NCI-H2107 (cell line): ENCODE data around the gene OR14A16.

Experiments
- DNase-seq: peaks from one replicate; lab custom pipeline; 2025; lab: John Stamatoyannopoulos, UW

OR14A16 gene, protein sequence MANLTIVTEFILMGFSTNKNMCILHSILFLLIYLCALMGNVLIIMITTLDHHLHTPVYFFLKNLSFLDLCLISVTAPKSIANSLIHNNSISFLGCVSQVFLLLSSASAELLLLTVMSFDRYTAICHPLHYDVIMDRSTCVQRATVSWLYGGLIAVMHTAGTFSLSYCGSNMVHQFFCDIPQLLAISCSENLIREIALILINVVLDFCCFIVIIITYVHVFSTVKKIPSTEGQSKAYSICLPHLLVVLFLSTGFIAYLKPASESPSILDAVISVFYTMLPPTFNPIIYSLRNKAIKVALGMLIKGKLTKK

DNA sequence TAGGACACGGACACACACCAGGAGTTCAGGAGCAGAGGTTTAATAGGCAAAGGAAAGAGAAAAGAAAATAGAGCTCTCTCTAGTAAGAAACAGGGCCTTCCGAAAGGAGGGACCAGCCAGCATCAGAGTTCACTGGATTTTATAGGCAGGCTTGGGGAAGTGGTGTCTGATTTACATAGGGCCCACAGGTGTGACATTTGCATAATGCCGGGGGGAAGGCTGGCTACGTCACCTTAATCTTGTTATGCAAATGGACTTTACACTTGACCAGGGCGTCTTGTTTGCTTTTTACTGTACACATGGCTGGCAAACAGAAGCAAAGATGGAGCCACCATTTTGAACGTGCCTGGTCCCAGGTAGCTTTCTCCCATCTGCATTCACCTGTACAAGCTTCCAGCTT, at the start of gene OR14A16:
Gene OR14A16, minus strand, starts transcription at position 97 of the 400 bp plus-strand sequence. CDS start 8,390 bp downstream, outside the sequence.
- DNase-seq = no peak

DNA sequence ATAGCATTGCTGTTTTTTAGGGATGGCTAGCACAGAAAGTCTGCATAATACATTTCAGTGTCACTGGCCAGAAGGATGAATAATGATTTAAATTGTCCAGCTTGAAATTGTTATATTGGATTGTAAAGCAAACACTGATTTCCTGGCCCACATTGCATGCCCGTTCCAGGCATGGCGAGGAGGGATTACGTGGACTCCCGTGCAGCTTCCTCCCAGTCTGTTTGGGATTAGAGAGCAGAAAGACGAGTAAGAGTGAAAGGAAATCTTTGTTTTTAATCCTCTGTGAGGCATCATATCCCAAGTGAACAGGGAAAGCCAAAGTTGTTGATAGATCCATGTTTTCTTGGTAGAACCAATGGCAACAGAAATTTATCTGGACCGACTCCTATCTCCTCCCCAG, 41.5 kb upstream of the OR14A16 start:
- DNase-seq = no peak

DNA sequence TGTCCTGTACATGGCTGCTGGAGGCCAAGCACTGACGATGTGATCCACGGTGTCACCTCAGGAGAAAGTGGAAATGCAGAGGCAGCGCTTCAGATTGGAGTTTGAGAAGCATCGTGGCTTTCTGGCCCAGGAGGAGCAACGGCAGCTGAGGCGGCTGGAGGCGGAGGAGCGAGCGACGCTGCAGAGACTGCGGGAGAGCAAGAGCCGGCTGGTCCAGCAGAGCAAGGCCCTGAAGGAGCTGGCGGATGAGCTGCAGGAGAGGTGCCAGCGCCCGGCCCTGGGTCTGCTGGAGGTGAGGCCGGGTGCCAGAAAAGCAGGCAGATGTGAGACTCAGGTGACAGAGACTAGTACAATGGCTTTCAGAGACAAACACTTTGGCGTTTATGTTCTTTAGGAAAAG, 40.7 kb upstream of the OR14A16 start:
- no peak for DNase-seq

DNA sequence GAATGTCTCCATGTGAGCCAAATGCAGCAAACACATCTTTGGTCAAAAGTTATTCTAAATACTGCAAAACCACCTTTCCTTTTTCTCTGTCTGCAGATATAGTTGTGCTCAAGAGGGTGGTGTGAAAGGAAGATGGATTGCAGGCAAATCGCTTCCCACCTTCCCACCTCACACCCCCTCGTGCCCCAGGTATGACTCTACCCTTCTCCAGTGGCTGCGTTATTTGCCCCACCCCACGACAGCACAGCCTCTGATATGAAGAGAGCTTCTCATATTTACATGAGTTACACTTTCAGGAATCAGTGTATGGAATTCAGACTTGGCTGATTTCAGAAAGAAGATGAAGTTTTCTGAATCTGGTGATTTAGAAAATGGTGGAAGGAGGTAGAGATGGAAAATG, 38.8 kb upstream of the OR14A16 start:
- no peak for DNase-seq

DNA sequence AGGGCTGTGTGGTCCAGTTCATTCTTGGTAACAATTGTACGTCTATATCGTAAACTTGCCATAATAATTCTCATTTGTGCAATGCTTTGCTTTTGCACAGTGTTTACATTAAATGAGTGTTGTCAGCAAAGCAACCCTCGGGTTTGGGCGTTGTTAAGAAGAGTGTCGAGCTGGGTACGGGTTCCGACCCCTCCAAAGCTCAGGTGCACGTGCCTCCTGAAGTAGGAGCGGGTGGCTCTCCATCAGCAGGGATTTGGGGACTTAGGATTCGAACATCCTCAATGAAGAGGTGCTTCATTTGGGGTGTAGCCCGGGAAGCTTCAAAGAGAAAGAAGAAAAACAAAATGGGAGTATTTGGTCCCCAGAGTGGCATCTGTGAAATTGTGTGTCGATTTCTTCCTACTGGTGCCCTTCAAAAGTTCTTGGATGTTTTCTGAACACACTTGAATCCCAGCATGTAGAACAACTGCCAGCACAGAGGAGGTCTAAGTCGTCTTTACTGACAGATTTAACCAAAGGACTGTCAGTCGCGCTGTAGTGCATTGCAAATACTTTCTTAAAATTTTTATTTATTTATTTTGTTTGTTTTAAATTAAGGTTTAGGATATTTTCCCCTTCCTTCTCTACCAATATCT, 34.2 kb upstream of the OR14A16 start:
- DNase-seq = no peak

DNA sequence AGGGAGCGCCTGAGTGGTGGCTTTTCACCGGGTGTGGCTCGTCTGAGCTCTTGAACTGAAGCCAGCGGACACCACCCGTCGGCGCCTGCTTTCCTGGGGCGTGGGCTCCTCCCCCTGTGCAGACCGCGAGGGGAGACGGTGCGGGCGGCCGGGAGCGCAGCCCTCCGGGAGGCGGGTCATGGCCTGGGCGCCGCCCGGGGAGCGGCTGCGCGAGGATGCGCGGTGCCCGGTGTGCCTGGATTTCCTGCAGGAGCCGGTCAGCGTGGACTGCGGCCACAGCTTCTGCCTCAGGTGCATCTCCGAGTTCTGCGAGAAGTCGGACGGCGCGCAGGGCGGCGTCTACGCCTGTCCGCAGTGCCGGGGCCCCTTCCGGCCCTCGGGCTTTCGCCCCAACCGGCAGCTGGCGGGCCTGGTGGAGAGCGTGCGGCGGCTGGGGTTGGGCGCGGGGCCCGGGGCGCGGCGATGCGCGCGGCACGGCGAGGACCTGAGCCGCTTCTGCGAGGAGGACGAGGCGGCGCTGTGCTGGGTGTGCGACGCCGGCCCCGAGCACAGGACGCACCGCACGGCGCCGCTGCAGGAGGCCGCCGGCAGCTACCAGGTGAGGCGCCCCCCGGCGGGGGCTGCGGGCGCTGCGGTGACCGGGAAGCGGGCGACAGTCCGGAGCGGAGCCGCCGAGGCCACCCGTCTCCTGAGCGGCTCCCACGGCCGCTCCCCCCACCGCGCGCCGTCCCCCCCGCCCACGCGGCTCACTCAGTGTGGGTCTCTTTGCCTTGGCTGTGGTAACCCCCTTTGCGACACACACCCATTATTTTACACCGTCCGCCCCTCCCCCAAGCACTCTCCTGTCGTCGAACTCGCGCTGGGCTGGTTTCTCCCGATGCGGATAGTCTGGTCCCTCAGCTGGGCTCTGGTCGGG, 33.4 kb upstream of the OR14A16 start, which contains the start of gene TRIM58:
Gene TRIM58, plus strand, starts transcription at position 119 of the 916 bp plus-strand sequence. Its CDS starts 60 bp downstream, at position 179.
- DNase-seq = no peak

DNA sequence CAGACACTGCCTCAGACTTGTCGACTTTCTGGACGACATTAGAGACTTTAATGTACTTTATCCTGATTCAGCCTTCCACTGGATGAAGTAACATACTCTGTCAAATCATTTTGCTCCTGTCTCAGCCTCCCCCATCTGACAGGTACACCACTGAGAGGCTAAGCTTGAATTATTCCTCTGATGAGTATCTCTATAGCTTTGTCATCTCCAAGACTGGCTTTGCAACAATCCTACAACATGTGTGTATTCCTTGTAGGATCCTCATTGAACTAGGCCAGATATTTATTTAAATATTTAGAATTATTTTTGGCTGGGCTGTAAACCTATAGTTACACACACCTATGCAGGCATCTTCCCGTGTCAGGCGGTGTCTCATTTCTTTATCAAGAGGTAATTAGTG, 32.0 kb upstream of the OR14A16 start:
- no peak for DNase-seq

DNA sequence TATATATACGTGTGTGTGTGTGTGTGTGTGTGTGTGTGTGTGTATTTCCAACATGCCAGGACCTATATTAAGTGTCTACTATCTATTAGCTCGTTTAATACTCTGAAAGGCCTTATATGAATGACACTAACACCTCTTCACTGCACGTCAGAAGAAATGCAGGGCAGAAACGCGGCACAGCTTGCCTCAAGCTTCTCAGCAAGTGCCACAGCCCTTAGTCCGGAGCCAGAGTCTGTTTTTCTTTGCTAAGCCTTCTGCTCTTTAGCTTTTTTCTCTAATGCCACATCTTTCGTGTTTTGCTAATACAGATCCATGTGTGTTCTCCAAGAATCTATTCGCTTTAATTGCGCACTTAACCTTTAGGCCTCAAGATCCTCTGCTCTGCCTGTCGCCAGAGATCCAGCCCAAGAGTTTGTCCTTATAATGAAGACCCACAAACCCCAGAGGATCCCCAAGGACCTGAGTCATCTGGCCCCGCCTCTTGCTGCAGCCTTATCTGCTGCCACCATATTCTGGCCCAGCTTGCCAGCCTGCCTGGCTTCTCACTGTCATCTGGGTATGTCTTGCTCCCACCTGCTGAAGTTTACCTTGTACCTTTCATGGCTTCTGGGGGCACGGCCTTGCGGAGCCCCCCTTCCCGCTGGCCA, 31.1 kb upstream of the OR14A16 start:
- DNase-seq = no peak

DNA sequence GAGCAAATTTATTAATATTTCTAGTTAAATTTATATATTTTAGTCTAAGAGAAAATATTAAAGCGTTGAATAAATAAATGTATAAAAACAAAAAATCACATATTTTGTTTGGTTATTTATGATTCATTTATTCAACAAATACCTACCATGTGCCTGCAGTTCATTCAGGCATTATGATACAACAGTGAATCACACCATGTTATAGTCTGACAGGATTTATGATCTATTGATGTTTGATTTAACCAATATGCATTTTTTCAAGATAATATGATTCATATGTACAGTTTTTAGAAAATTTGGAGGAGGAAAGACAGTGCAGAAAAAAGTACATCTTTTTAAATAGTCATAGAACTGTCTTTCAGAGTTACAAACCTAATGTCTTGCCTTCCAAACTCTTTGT, 25.7 kb upstream of the OR14A16 start:
- DNase-seq = no peak

DNA sequence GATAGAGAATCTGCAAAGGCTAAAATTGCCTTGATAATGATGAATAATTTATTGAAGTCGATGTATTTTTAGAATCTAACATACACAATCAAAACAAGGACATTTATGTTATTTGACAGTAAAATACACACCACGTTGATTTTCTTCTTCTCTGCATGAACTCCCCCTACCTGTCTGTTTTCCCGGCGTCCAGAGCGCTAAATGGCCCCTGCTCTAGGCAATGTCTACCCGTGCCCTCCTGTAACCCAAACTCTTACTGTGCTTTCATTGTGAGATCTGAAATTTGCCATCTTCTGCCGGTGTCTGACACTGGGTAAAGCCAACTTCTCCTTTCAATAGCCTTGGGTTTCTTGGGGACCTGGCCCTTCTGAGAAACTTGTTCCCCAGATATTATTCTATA, 24.4 kb upstream of the OR14A16 start:
- no peak for DNase-seq

DNA sequence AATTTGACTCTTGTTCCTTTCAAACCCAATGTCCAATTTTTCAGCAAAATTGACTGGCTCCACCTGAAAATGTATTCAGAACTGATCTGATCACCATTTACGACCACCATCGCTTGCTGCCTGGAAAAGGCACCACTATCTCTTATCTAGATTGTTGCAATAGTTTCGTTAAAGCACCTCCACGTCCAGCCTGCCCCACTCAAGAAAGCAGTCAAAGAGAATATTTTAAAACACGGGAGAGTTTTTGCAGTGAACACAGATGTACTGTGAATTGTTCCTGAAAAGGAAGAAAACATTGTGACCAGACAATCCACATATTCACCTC, 21.7 kb upstream of the OR14A16 start:
- DNase-seq = no peak

DNA sequence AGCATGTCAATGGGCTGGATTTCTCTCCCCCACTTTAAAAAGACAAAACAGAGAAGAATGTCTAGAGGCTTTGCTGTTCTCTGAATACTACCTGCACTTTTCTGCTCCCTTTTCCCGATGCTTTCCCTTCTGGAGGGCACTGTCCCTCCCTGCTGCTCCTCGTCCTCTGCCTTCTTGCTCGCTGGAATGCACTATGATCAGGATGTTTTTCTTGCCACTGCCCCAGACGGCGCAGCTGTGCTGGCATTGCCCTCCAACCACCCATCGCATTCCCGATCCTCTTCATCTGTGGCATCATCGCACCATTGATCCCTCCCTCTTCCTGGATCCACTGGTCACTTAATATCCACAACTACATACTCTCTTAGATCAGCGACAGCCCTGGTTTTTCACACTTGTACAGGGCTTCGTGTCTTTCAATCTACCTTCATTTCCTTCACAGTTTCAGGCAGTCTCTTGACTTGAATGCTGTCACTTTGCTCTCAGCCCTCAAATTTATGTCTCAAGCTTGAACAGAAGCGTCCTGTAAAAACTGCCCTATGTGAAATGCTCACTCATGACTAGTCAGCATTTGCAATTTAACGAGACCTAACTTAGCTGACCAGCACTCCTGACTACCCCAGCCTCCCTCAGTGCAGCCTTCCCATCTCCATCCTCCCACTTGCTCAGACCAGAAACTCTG, 21.2 kb upstream of the OR14A16 start:
- no peak for DNase-seq

DNA sequence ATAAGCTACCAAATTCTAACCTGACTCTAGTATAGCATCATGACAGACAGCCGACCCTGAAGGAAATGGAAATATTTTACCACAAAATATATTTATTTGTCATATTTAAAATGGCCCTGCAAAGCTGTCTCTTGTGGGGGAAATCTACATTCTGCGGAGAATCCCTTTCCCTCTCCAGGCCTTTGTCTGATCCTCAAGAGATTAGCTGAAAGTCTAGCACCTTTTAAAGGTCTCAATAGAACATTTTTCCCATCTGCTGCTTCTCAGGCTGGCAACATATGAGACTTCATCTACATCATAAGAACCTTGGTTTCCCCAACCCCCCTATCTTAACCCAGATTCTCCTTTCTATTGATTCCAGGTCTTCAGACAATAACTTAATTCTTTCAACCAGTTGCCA, 19.5 kb upstream of the OR14A16 start:
- DNase-seq = no peak

DNA sequence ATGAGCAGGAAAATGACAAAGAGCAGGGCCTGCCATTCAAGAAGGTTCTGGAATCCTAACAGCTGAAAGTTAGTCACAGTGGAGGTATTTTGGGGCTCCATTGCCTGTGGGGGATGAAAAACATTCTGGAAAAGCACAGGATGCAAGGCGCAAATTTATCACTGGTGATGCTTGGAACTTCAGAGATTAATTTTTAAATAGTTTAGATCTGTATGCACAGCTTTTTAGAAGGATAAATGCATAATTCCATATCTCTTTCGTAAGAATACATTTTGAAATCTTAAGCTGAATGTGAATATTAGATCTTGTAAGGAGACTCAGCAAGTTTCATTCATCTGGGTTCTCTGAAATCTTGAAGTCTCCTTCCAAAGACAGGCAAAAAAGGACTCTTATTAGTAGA, 17.9 kb upstream of the OR14A16 start, which contains the start of gene OR11L1:
Gene OR11L1, minus strand, starts transcription at position 101 of the 400 bp plus-strand sequence. Its CDS starts 0 bp downstream, at position 101.
- DNase-seq = no peak

DNA sequence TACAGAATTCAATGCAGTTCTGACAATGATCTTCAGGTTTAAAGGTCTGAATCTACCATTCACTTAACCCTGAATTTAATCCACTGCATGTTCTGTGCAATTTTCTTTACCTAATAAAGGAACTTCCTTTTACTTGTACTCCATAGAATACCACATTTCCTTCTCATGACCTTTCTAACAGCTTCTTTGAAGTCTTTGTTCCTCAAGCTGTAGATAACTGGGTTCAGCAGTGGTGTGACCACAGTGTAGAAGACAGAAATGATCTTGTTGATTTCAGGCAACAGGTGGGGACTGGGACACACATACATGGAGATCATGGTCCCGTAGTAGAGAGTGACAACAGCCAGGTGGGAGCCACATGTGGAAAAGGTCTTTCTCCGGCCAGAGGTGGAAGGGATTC, 16.9 kb upstream of the OR14A16 start:
- DNase-seq = no peak

DNA sequence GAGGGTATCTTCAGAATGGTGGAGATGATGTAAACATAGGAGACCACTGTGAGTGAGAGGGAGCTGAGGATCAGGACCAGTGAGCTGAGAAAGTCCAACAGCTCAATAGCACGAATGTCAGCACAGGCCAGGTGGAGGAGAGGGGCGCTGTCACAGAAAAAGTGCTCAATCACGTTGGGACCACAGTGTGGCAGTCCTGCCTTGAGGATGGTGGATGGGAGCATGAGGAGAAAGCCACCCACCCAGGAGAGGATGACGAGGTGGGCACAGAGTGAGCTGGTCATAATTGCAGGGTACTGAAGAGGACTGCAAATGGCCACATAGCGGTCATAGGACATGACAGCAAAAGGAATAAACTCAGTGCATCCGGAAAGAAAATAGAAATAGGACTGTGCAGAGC, 9.7 kb upstream of the OR14A16 start:
- DNase-seq = no peak

DNA sequence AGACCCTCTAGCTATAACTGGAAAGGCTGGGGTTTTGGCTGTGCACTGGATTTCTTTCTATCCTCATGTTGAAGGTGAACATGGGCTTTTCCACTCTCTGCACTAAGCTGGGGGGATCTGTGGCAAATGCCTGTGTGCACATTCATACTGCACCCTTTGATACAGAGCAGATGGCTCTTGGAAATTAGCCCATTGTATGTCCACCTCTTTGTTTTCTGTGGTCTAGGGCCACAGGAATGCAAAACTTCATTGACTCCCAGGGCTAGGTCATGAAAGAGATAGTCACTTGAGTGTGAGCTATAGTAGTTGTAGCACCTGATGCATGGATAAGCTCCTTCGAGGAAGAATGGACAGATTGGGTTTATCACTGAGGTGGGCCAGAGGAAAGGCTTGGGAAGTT, 5.7 kb upstream of the OR14A16 start:
- DNase-seq = no peak

DNA sequence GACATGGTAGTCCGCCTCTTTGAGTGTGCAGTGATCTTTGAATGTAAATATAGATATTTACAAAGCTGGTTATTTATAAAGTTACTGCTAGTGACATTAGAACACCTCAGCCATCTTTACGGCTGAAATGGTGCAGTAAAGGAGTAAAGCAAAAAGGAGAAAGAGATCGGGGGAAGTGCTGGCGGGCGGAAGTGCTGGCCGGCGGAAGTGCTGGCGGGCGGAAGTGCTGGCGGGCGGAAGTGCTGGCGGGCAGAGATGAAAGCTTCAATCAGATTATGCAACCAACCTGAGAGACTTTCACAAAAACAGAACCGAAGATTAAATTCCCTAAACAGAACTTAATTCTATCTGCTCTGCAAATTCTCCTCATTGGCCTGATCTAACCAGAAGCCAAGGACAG, 1.4 kb upstream of the OR14A16 start:
- no peak for DNase-seq

DNA sequence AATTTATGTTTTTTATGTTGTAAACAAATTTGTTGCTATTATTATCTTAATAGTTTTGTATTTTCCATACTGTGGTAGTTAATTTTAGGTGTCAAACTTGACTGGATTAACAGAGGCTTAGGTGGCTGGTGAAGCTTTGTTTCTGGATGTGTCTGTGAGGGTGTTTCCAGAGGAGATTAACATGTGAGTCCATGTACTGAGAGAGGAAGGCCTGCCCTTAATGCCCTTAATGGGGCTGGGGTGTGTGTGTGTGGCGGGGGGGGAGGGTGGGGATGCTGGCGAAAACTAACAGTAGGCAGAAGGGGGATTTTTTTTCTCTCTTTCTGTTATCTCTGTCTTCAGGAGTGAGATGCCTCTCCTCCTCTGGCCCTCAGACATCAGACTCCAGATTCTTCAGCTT, 1.9 kb downstream of the OR14A16 start:
- DNase-seq = no peak

DNA sequence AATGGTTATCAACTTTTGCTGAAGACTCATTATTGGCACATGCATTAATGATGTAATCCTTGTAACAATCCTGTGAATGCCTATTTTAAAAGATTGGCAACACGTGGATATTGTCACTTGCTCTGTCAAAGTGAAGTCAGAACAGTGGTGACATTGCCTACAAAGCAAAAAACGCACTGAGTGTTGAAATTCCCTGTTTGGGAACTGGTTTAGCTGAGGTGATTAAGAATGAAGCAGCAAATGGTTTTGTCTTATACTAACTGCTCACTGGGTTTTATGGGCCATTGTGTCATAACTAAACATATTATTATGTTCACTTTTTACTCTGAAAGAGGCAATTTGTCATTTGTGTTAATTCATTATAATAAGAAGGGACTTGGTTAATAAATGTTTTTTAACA, 11.3 kb downstream of the OR14A16 start:
- no peak for DNase-seq

DNA sequence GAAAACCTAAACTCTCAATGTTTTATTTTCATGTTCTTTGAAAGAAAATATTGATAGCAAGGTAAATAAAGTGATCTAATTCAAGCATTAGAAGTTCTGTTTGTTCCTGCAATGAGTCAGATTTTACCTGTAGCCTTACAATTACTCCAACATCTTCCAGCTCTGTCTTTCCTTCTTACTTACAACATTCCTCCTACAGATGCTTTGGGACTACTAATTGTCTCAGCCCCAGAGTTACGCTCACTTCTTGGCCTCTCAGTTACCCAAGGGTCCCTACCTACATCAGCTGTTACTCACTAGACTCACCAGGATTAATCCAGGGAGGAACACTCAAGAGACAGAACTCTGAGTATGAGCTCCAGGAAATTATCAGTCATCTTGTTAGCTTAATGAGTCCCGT, 26.4 kb downstream of the OR14A16 start:
- DNase-seq = no peak

DNA sequence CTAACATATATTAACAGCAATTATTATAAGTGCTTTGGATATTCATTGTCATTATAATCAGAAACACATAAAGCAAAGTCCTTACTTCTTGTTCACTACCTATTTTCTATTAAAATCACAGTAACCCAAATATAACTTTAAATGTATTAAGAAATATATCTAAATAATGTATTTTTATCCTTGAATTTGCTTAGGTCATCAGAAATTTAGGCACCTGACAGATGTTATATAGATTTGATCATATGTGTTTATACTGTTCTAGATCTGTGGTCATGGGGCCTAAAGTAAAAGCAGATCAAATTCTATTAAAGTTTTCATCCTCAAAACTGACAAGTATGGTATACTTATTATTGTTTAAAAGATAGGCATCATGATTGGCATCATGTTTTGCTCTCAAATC, 54.3 kb downstream of the OR14A16 start:
- no peak for DNase-seq
